Small intestine (tissue), 7 donors: Measurements from ENCODE around the gene DKC1. TPM values are rescaled to one million over a fixed set of nuclear protein-coding genes. Genes with fewer than 3 reads are reported as not detected.
A peak's percentile ranks its signal among the peaks of the same experiment; 100 is the strongest.

Source experiments
- DNase-seq, 2 donors: peaks; one replicate each; pipeline versions ENCODE4 v3.0.0 to v3.0.0-alpha.2; 2013
- FAIRE-seq: peaks from 2 replicates; lab custom pipeline; 2012; peaks lifted over from hg19 to GRCh38; lab: Jason Lieb, UNC
- H3K27ac ChIP-seq, 3 donors: one replicate each; pipeline ENCODE4 v1.5.1; 2013; ENCODE audit warnings: low read length in 2 of 3, mild to moderate bottlenecking in 2 of 3, control low read depth in 1 of 3, inconsistent platforms in 1 of 3, low read depth in 1 of 3, moderate library complexity in 1 of 3
- H3K27me3 ChIP-seq, 3 donors: one replicate each; pipeline ENCODE4 v1.6.1; 2013; ENCODE audit warnings: low read length in 3 of 3, inconsistent platforms in 1 of 3; ENCODE audit not compliant: control insufficient read depth in 3 of 3, insufficient read depth in 3 of 3
- H3K36me3 ChIP-seq, 3 donors: one replicate each; pipeline ENCODE4 v1.6.1; 2013; ENCODE audit warnings: low read length in 3 of 3, inconsistent platforms in 1 of 3, low read depth in 1 of 3, mild to moderate bottlenecking in 1 of 3, moderate library complexity in 1 of 3; ENCODE audit not compliant: control insufficient read depth in 3 of 3, insufficient read depth in 2 of 3
- H3K4me1 ChIP-seq, 3 donors: one replicate each; pipeline ENCODE4 v1.6.1; 2013; ENCODE audit warnings: low read length in 2 of 3, inconsistent platforms in 1 of 3, low read depth in 1 of 3, mild to moderate bottlenecking in 1 of 3, moderate library complexity in 1 of 3; ENCODE audit not compliant: control insufficient read depth in 3 of 3, insufficient read depth in 2 of 3
- H3K4me3 ChIP-seq, 3 donors: one replicate each; pipeline ENCODE4 v1.5.1; 2013; ENCODE audit warnings: low read length in 3 of 3, control low read depth in 1 of 3, inconsistent platforms in 1 of 3, low read depth in 1 of 3, mild to moderate bottlenecking in 1 of 3, moderate library complexity in 1 of 3
- H3K9me3 ChIP-seq, 2 donors: one replicate each; pipeline ENCODE4 v1.6.1; 2013; ENCODE audit warnings: low read depth in 1 of 2, low read length in 1 of 2; ENCODE audit not compliant: control insufficient read depth in 2 of 2, insufficient read depth in 1 of 2
- WGBS, 3 donors: extraction: QIAGEN DNeasy Blood & Tissue Kit; methylation state at CpG; one replicate each; pipeline ENCODE4 v1.1.7; 2013; 5-methylcytosine and 5-hydroxymethylcytosine counted together
- polyA plus RNA-seq, 4 donors: library from polyadenylated mRNA; stranded (reverse) in 3 of 4; unstranded in 1 of 4; fragments of 200-250 nt in 3 of 4; fragments of 120-200 nt in 1 of 4; gene quantifications; one replicate each; pipeline versions ENCODE4 v1.2.1 to v1.2.3, GENCODE V29; 2013
- donor health status: healthy with polysubstance abuse.
- donor health status: control.
- donor health status: control.
- donor health status: Bipolar disorder and iron deficiency.
- donor health status: healthy.

Gene DKC1
- polyA plus RNA-seq, 4 donors, result 12.5 to 56.0 (median 32.5) TPM

- 90 to 96% (median 91%) methylated on average over 3 of the region's 3 CpGs for WGBS, 3 donors
- Histone ChIP-seq H3K36me3 (no peaks in the 10 kb centered on the region), H3K27ac (no peak overlapping the region), H3K4me3 (no peak overlapping the region), H3K27me3 (no peaks in the 10 kb centered on the region), H3K4me1 (no peaks in the 10 kb centered on the region), H3K9me3 (no peaks in the 10 kb centered on the region)
- FAIRE-seq, result no peak
- no peak for DNase-seq
Measured at GRCh38 chrX:154721155-154721554, 41.5 kb upstream of the DKC1 start.

DNA sequence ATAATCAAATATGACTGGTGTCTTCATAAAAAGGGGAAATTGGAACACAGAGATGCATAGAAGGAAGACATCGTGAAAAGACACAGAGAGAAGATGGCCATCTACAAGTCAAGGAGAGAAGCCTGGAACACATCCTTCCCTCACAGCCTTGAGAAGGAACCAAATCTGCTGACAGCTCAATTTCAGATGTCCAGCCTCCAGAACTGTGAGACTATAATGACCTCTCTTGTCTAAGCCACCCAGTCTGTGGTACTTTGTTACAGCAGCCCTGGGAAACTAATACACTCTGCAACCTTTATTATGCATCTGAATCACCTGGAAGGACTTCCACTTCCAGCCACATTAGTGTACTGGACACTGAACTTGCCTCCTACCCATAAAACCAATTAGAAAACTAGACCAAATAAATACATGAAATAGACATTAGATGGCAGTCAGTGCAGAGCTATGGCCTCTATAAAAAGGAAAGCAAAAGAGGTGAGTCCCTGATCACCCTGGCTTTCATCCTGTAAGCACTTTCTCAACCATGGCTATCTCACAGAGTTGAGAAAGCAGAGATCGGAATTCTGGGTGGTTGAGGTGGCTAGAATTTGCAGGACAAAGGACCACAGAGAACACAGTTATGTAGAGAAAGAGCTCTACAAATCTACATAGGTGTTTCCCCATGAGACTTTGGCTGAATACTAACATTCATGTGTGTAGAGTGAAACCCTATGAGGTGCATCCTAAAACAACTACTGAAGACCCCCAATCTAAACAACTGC lies 37.5 kb upstream of the DKC1 start:
- Histone ChIP-seq H3K4me1 (peaks cover 0 to 3% (median 0%) of the 10 kb centered on the region in 3 donors), H3K36me3 (no peaks in the 10 kb centered on the region), H3K4me3 (no peak overlapping the region), H3K9me3 (no peaks in the 10 kb centered on the region), H3K27me3 (no peaks in the 10 kb centered on the region), H3K27ac (peak overlapping the region in 1 of 3 donors; percentile 74)
- DNase-seq (no peak), FAIRE-seq (no peak)
- 64 to 85% (median 83%) methylated on average over 2 of the region's 2 CpGs for WGBS, 3 donors

DNA sequence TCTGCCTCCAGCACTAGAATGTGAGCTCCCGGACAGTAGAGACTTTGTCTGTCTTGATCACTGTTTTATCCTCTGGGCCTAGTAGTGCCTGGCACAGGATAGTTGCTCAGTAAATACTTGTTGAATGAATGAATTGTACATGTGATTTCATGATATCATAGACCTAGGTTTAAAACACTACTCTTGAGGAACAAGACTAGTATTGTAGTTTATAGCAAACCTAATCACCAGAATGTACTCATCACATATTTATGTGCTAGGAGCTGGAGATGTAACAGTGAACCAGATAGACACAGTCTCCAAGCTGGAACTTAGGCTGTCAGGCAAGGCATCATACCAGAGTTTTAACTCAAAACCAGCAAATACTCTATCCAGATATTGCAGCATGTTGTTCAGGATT lies 35.2 kb upstream of the DKC1 start:
- H3K9me3 ChIP-seq, result no peaks in the 10 kb centered on the region
- no peaks in the 10 kb centered on the region for H3K36me3 ChIP-seq
- no peaks in the 10 kb centered on the region for H3K27me3 ChIP-seq
- peaks cover 0 to 4% (median 3%) of the 10 kb centered on the region in 3 donors for H3K4me1 ChIP-seq
- no peak for FAIRE-seq
- WGBS, 3 donors, result 83 to 95% (median 88%) methylated on average over 1 of the region's 1 CpG
- DNase-seq, result no peak
- H3K27ac ChIP-seq, result peak overlapping the region in 1 of 3 donors; percentile 54
- H3K4me3 ChIP-seq, result no peak overlapping the region

DNA sequence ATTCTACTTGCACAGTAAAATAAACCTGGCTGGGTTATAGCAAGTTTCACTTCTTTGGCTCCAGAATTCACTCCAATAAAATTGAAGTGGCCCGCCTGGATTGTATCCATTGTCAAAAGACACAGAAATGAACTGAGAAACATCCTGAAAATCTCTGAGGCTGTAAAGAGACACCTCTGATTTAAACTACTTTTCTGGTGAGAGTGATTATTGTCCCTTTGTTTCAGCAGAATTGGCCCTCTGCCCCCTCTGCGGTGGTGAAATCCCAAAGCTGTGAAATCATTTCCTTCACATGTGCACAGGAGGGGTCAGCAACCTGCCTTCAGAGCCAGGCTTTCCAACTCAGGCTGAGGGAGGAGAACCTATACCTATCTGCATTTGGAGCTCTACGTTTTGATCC lies 34.8 kb upstream of the DKC1 start:
- Histone ChIP-seq H3K27me3 (no peaks in the 10 kb centered on the region), H3K4me1 (peaks cover 0 to 7% (median 3%) of the 10 kb centered on the region in 3 donors), H3K4me3 (no peak overlapping the region), H3K27ac (peak overlapping the region in 2 of 3 donors; percentile 8 to 70), H3K36me3 (no peaks in the 10 kb centered on the region), H3K9me3 (no peaks in the 10 kb centered on the region)
- no peak for DNase-seq
- FAIRE-seq, result no peak
- WGBS, 3 donors, result 49 to 72% (median 62%) methylated on average over 3 of the region's 3 CpGs

- Histone ChIP-seq H3K4me3 (no peak overlapping the region), H3K4me1 (peaks cover 0 to 7% (median 3%) of the 10 kb centered on the region in 3 donors), H3K9me3 (no peaks in the 10 kb centered on the region), H3K27ac (peak overlapping the region in 2 of 3 donors; percentile 22 to 70), H3K36me3 (no peaks in the 10 kb centered on the region), H3K27me3 (no peaks in the 10 kb centered on the region)
- DNase-seq (no peak), FAIRE-seq (no peak)
- 69 to 82% (median 71%) methylated on average over 7 of the region's 7 CpGs for WGBS, 3 donors
Measured at GRCh38 chrX:154728431-154729190, 34.1 kb upstream of the DKC1 start.

- no peaks in the 10 kb centered on the region for H3K36me3 ChIP-seq
- no peak overlapping the region for H3K4me3 ChIP-seq
- no peaks in the 10 kb centered on the region for H3K9me3 ChIP-seq
- FAIRE-seq (no peak), DNase-seq (no peak)
- peak overlapping the region in 2 of 3 donors; percentile 38 to 79 for H3K27ac ChIP-seq
- no peaks in the 10 kb centered on the region for H3K27me3 ChIP-seq
- 61 to 79% (median 77%) methylated on average over 3 of the region's 3 CpGs for WGBS, 3 donors
- H3K4me1 ChIP-seq, result peaks cover 0 to 7% (median 3%) of the 10 kb centered on the region in 3 donors
Measured at GRCh38 chrX:154729439-154729838, 33.2 kb upstream of the DKC1 start.

DNA sequence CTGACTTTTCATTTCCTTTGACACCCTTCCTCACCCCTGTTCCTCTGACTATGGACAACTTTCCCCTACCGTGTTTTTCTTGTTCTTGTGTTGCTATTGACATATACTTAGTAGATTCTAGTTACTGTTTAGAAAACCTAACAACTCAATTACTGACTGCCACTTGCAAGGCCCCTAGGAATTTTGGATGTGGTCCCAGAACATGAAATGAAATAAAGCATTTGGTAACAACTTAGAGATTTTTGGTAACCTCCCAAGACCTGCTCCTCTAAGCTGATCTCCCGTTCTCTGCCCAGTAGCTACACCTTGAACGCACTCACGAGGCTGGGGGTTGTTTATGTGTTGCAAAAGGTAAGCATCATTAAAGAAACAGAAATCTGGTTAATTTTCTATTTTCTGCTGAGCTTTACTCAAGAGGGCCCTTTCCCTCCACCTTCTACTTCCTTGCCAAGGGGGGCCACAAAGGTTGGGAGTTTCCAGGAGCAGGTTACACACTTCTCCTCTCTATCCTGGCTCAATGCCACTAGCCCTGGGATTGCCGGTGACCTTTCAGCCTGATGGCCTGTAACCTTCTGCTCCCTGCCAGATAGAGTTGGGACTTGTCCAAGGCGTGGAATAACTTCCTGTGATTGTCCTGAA lies 32.3 kb upstream of the DKC1 start:
- Histone ChIP-seq H3K4me3 (no peak overlapping the region), H3K27ac (peak overlapping the region in 2 of 3 donors; percentile 38 to 82), H3K36me3 (no peaks in the 10 kb centered on the region), H3K4me1 (peaks cover 0 to 9% (median 3%) of the 10 kb centered on the region in 3 donors), H3K27me3 (no peaks in the 10 kb centered on the region), H3K9me3 (no peaks in the 10 kb centered on the region)
- no peak for DNase-seq
- no peak for FAIRE-seq
- WGBS, 3 donors, result 42 to 59% (median 51%) methylated on average over 6 of the region's 6 CpGs

- H3K36me3 ChIP-seq, result no peaks in the 10 kb centered on the region
- DNase-seq, result peak in 1 of 2 donors; percentile 28
- no peak for FAIRE-seq
- no peak overlapping the region for H3K4me3 ChIP-seq
- no peaks in the 10 kb centered on the region for H3K27me3 ChIP-seq
- WGBS, 3 donors, result 87 to 90% (median 88%) methylated on average over 5 of the region's 5 CpGs
- no peaks in the 10 kb centered on the region for H3K9me3 ChIP-seq
- peak overlapping the region in 2 of 3 donors; percentile 56 to 82 for H3K27ac ChIP-seq
- peaks cover 0 to 11% (median 3%) of the 10 kb centered on the region in 3 donors for H3K4me1 ChIP-seq
Measured at GRCh38 chrX:154731184-154731583, 31.5 kb upstream of the DKC1 start.
